GM23248 (cell line): ENCODE measurements around the gene MRPL57. TPM values are rescaled to one million over a fixed set of nuclear protein-coding genes. Genes with fewer than 3 reads are reported as not detected.
"Not testable (repeated sequence)": the region's sequence is repeated elsewhere in the genome, so short reads cannot be mapped to it uniquely, and the experiment has no call there.

Experiments used
- DNase-seq: peaks from one replicate; pipeline ENCODE4 v3.0.0-alpha.2; 2015
- H2AFZ ChIP-seq: fragments of 200-600 bp; sonication (generic); 2 replicates; pipeline ENCODE4 v1.6.1; 2016; ENCODE audit warnings: antibody characterized with exemption
- H3F3A ChIP-seq: fragments of 200-600 bp; sonication (generic); 2 replicates; pipeline ENCODE4 v1.6.1; 2016; ENCODE audit warnings: mild to moderate bottlenecking, antibody characterized with exemption, mixed run types; ENCODE audit not compliant: insufficient read depth
- H3K27ac ChIP-seq: fragments of 200-600 bp; sonication (generic); 2 replicates; pipeline ENCODE4 v1.5.1; 2016; ENCODE audit warnings: mild to moderate bottlenecking
- H3K27me3 ChIP-seq: fragments of 200-600 bp; sonication (generic); replicated peaks from 2 replicates; pipeline ENCODE4 v1.6.1; 2016; ENCODE audit warnings: mild to moderate bottlenecking; ENCODE audit not compliant: insufficient read depth
- H3K36me3 ChIP-seq: fragments of 200-600 bp; sonication (generic); 2 replicates; pipeline ENCODE4 v1.6.1; 2016; ENCODE audit warnings: low read depth, mild to moderate bottlenecking
- H3K4me1 ChIP-seq: fragments of 200-600 bp; sonication (generic); 2 replicates; pipeline ENCODE4 v1.6.1; 2016; ENCODE audit warnings: mild to moderate bottlenecking; ENCODE audit not compliant: insufficient read depth
- H3K4me2 ChIP-seq: fragments of 200-600 bp; sonication (generic); one replicate; pipeline ENCODE4 v1.6.1; 2016; ENCODE audit warnings: mild to moderate bottlenecking; ENCODE audit not compliant: unreplicated experiment
- H3K4me3 ChIP-seq: fragments of 200-600 bp; sonication (generic); 2 replicates; pipeline ENCODE4 v1.5.1; 2016; ENCODE audit warnings: mild to moderate bottlenecking
- H3K79me2 ChIP-seq: fragments of 200-600 bp; sonication (generic); 2 replicates; pipeline ENCODE4 v1.6.1; 2016; ENCODE audit warnings: mild to moderate bottlenecking; ENCODE audit not compliant: insufficient read depth
- H3K9ac ChIP-seq: fragments of 200-600 bp; sonication (generic); 2 replicates; pipeline ENCODE4 v1.6.1; 2016; ENCODE audit warnings: mild to moderate bottlenecking
- H3K9me2 ChIP-seq: fragments of 200-600 bp; sonication (generic); 2 replicates; pipeline ENCODE4 v1.6.1; 2016; ENCODE audit warnings: mixed run types, mild to moderate bottlenecking, moderate library complexity; ENCODE audit not compliant: insufficient read depth
- H3K9me3 ChIP-seq: fragments of 200-600 bp; sonication (generic); one replicate; pipeline ENCODE4 v1.6.1; 2017; ENCODE audit warnings: low read depth
- H4K20me1 ChIP-seq: fragments of 200-600 bp; sonication (generic); 2 replicates; pipeline ENCODE4 v1.6.0; 2016; ENCODE audit not compliant: insufficient read depth
- EZH2 ChIP-seq: fragments of 200-600 bp; sonication (generic); IDR thresholded peaks from 2 replicates; pipeline ENCODE4 v1.6.1; 2018; ENCODE audit warnings: antibody characterized with exemption, mild to moderate bottlenecking; ENCODE audit not compliant: insufficient read depth, poor library complexity, severe bottlenecking
- EZH2phosphoT487 ChIP-seq: fragments of 200-600 bp; sonication (generic); IDR thresholded peaks from 2 replicates; pipeline ENCODE4 v1.6.1; 2018; ENCODE audit warnings: antibody characterized with exemption, moderate library complexity, mild to moderate bottlenecking, low read depth; ENCODE audit not compliant: insufficient read depth
- WGBS, 2 experiments: methylation state at CpG; one replicate each; pipeline ENCODE4 v1.1.6; 2015 to 2017; ENCODE audit warnings: low lambda C conversion rate in 2 of 2, low coverage in 1 of 2; ENCODE audit errors: missing lambda C conversion rate in 2 of 2; 5-methylcytosine and 5-hydroxymethylcytosine counted together
- in situ Hi-C: fragments of 300-500 bp; cut with MboI; formaldehyde crosslinking; loops from 2 replicates; pipeline ENCODE4 v1.15.0; 2020
- polyA plus RNA-seq: library from polyadenylated mRNA; unstranded; fragments of >200 nt; fragmentation: Nextera tagmentation; extraction: Ambion mirVana; gene quantifications from 2 replicates; pipeline ENCODE4 v1.2.1, GENCODE V29; 2016
- total RNA-seq: library from RNA; depleted of rRNA; stranded (reverse); fragments of >200 nt; shearing (Covaris generic); gene quantifications from 2 replicates; pipeline ENCODE4 v1.2.3, GENCODE V29; 2014

Gene MRPL57
- total and polyA plus RNA-seq, 2 experiments from 2014 or later = 20.5 to 43.4 TPM

- in situ Hi-C loops, H3K36me3 ChIP-seq, H2AFZ ChIP-seq, H3K9me2 ChIP-seq, H3F3A ChIP-seq, H3K79me2 ChIP-seq, DNase-seq, H3K4me2 ChIP-seq, H3K9me3 ChIP-seq, H3K27ac ChIP-seq, H3K9ac ChIP-seq, H3K4me1 ChIP-seq, H3K4me3 ChIP-seq, H3K27me3 ChIP-seq, H4K20me1 ChIP-seq: not testable (repeated sequence)
Observed at GRCh38 chr13:21201456-21202190, 25.2 kb downstream of the MRPL57 start.

DNA sequence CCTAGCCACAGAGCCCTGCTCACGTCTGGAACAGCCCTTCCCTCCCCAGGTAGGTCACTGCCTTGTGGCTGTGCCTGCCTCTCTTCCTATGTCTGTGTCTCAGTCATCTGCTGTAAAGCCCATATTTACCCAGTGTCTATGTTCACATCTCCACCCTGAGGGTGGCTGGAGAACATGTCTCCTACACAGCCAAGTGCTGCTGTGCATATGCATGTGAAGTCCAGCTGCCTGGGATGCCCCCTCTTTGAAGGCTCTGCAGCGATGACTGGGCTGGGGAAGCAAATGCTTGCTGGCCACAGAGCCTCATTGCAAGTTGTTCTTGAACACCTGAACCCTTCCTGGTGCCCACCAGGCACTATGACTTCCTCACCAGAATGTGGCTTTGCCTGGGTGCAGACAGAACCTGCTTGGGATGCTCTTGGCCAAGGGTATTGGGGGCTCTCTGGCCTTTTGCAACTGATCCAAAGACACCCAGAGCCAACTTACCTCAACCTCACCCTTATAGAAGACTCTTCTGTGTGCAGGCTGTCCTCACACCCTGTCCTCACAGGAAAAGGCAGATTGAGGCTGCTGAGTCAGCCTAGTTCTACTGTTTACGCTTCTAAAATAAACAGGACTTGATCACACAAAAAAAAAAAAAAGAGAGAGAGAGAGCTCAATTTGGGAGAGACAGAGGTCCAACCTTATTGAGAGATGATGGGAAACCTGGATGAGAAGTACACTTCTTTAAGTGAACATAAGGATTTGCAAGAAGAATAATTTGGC, 26.5 kb downstream of the MRPL57 start:
- TF ChIP-seq EZH2phosphoT487 (no peak), EZH2 (no peak)

GRCh38 chr13:21208652-21209154, 32.2 kb downstream of the MRPL57 start:
- in situ Hi-C loops = no loop called here
- no peak overlapping the region for H3K4me3 ChIP-seq
- H3K27me3 ChIP-seq = peaks cover 2% of the 10 kb centered on the region
- H3K9ac ChIP-seq = no peak overlapping the region
- H3K4me1 ChIP-seq = no peaks in the 10 kb centered on the region
- no peak overlapping the region for H3K27ac ChIP-seq
- no peaks in the 10 kb centered on the region for H3K79me2 ChIP-seq
- no peaks in the 10 kb centered on the region for H3F3A ChIP-seq
- H3K4me2 ChIP-seq = no peak overlapping the region
- no peak for DNase-seq
- 60 to 75% methylated on average over 3 of the region's 3 CpGs for WGBS, 2 experiments
- no peaks in the 10 kb centered on the region for H4K20me1 ChIP-seq
- H2AFZ ChIP-seq = no peak overlapping the region
- TF ChIP-seq EZH2 (no peak), EZH2phosphoT487 (no peak)
- H3K9me2 ChIP-seq = no peaks in the 10 kb centered on the region
- H3K9me3 ChIP-seq = no peaks in the 10 kb centered on the region
- no peaks in the 10 kb centered on the region for H3K36me3 ChIP-seq

More for the DNA sequence above, 26.5 kb downstream of the MRPL57 start:
- Histone ChIP-seq H3K27me3 (no peaks in the 10 kb centered on the region), H2AFZ (no peak overlapping the region), H3F3A (no peaks in the 10 kb centered on the region), H4K20me1 (no peaks in the 10 kb centered on the region), H3K79me2 (no peaks in the 10 kb centered on the region), H3K4me2 (no peak overlapping the region), H3K27ac (no peak overlapping the region), H3K9me3 (no peaks in the 10 kb centered on the region), H3K4me1 (no peaks in the 10 kb centered on the region), H3K9me2 (no peaks in the 10 kb centered on the region), H3K4me3 (no peak overlapping the region), H3K36me3 (no peaks in the 10 kb centered on the region), H3K9ac (no peak overlapping the region)
- WGBS, 2 experiments = 24 to 31% methylated on average over 3 of the region's 3 CpGs
- in situ Hi-C loops = no loop called here
- no peak for DNase-seq

- no peak overlapping the region for H3K27ac ChIP-seq
- no peak overlapping the region for H3K9ac ChIP-seq
- H3K79me2 ChIP-seq = no peaks in the 10 kb centered on the region
- 31 to 33% methylated on average over 7 of the region's 7 CpGs for WGBS, 2 experiments
- no peak overlapping the region for H3K4me2 ChIP-seq
- no peak overlapping the region for H3K4me3 ChIP-seq
- H3K9me3 ChIP-seq = no peaks in the 10 kb centered on the region
- TF ChIP-seq EZH2phosphoT487 = no peak
- peaks cover 19% of the 10 kb centered on the region for H3K27me3 ChIP-seq
- DNase-seq = no peak
- H2AFZ ChIP-seq = no peak overlapping the region
- in situ Hi-C loops = no loop called here
- no peaks in the 10 kb centered on the region for H3K4me1 ChIP-seq
- H4K20me1 ChIP-seq = no peaks in the 10 kb centered on the region
- H3K36me3 ChIP-seq = no peaks in the 10 kb centered on the region
- no peaks in the 10 kb centered on the region for H3F3A ChIP-seq
- no peaks in the 10 kb centered on the region for H3K9me2 ChIP-seq
Observed at GRCh38 chr13:21212138-21212775, 35.8 kb downstream of the MRPL57 start.

DNA sequence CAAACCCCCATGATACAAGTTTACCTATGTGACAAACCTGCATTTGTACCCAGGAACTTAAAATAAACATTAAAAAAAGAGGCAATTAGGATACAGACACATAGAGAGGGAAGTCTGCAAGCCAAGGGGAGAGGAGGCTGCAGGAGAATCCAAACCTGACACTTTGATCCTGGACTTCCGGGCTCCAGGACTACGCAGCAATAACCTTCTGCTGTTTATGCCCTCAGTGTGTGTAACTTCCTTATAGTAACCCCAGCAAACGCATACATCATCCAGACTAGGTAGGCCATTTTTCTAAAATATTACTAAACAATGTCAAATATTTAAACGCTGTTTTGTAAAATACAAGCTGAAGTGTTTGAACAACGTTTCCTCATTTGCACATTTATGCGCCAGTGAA, 39.0 kb downstream of the MRPL57 start:
- not testable (repeated sequence) for H3F3A ChIP-seq, H3K27ac ChIP-seq

More for the DNA sequence above, 39.0 kb downstream of the MRPL57 start:
- H3K36me3 ChIP-seq, H3K4me2 ChIP-seq, H2AFZ ChIP-seq, DNase-seq, H3K4me1 ChIP-seq, H3K9me3 ChIP-seq, H4K20me1 ChIP-seq, H3K4me3 ChIP-seq, H3K9ac ChIP-seq, in situ Hi-C loops, H3K9me2 ChIP-seq, H3K79me2 ChIP-seq: not testable (repeated sequence)
- 53 to 64% methylated on average over 6 of the region's 6 CpGs for WGBS, 2 experiments
- peaks cover 27% of the 10 kb centered on the region for H3K27me3 ChIP-seq
